IMR-90 (cell line): ENCODE measurements around the gene RUNX1. TPM values are rescaled to one million over a fixed set of nuclear protein-coding genes. Genes with fewer than 3 reads are reported as not detected.

Experiments used
- ATAC-seq: fragments of 200-7000 bp; cut with Tn5 transposase; 2 replicates; pipeline ENCODE4 v1.9.1; 2020; ENCODE audit warnings: low read depth, mild to moderate bottlenecking, moderate library complexity
- BruUV-seq: library from RNA; stranded (reverse); fragments of 400-500 nt; replicated peaks from 2 replicates; lab custom pipeline; 2021; lab: Mats Ljungman, UMichigan
- CTCF ChIA-PET: fragments of 300-600 bp; formaldehyde crosslinking; extraction: SDS; loops from one replicate; lab custom pipeline; 2021; ENCODE audit warnings: antibody characterized with exemption; lab: Yijun Ruan, JAX
- POLR2A ChIA-PET: fragments of 300-600 bp; sonication (Branson Sonifier 250); formaldehyde crosslinking; loops from one replicate; lab custom pipeline; 2022; ENCODE audit warnings: antibody characterized with exemption; ENCODE audit not compliant: unreplicated experiment; lab: Charles Lee
- DNase-seq: peaks from one replicate; pipeline ENCODE4 v3.0.0; 2013
- H2AFZ ChIP-seq: replicated peaks from 2 replicates; pipeline ENCODE3; 2013; ENCODE audit warnings: low read length, mild to moderate bottlenecking; ENCODE audit not compliant: poor library complexity
- H2AK5ac ChIP-seq: 2 replicates; pipeline ENCODE4 v1.6.1; 2013; ENCODE audit warnings: low read depth, low read length, inconsistent platforms
- H2AK9ac ChIP-seq: replicated peaks from 2 replicates; pipeline ENCODE3; 2013; ENCODE audit warnings: mild to moderate bottlenecking, low read depth, low read length, moderate library complexity; ENCODE audit not compliant: poor library complexity
- H2BK120ac ChIP-seq: 2 replicates; pipeline ENCODE4 v1.6.1; 2013; ENCODE audit warnings: low read depth, low read length, inconsistent platforms
- H2BK15ac ChIP-seq: 3 replicates; pipeline ENCODE4 v1.6.1; 2013; ENCODE audit warnings: low read depth, low read length, inconsistent platforms
- H2BK20ac ChIP-seq: 2 replicates; pipeline ENCODE4 v1.6.1; 2013; ENCODE audit warnings: low read depth, mild to moderate bottlenecking, inconsistent platforms, low read length, moderate library complexity
- H2BK5ac ChIP-seq: 2 replicates; pipeline ENCODE4 v1.6.1; 2013; ENCODE audit warnings: mild to moderate bottlenecking, low read depth, low read length, inconsistent platforms; ENCODE audit not compliant: poor library complexity, severe bottlenecking
- H3K14ac ChIP-seq: replicated peaks from 2 replicates; pipeline ENCODE4 v1.6.1; 2013; ENCODE audit warnings: low read depth, low read length, inconsistent platforms
- H3K18ac ChIP-seq: 2 replicates; pipeline ENCODE4 v1.6.1; 2013; ENCODE audit warnings: low read depth, low read length, control low read depth
- H3K23ac ChIP-seq: 2 replicates; pipeline ENCODE4 v1.6.1; 2013; ENCODE audit warnings: low read depth, low read length, inconsistent platforms
- H3K27ac ChIP-seq: 2 replicates; pipeline ENCODE4 v1.5.1; 2013; ENCODE audit warnings: mild to moderate bottlenecking, control low read depth, low read length; ENCODE audit not compliant: insufficient read depth
- H3K27me3 ChIP-seq: 2 replicates; pipeline ENCODE4 v1.6.1; 2013; ENCODE audit warnings: low read length; ENCODE audit not compliant: control insufficient read depth, insufficient read depth
- H3K36me3 ChIP-seq: 2 replicates; pipeline ENCODE4 v1.6.1; 2013; ENCODE audit warnings: low read length, mixed read lengths; ENCODE audit not compliant: control insufficient read depth, insufficient read depth
- H3K4ac ChIP-seq: 2 replicates; pipeline ENCODE4 v1.6.1; 2013; ENCODE audit warnings: low read depth, low read length, inconsistent platforms
- H3K4me1 ChIP-seq: 2 replicates; pipeline ENCODE4 v1.6.1; 2013; ENCODE audit warnings: low read length, mixed read lengths; ENCODE audit not compliant: control insufficient read depth, insufficient read depth
- H3K4me2 ChIP-seq: 2 replicates; pipeline ENCODE4 v1.6.1; 2013; ENCODE audit warnings: low read depth, mild to moderate bottlenecking, control low read depth, low read length, moderate library complexity
- H3K4me3 ChIP-seq: 2 replicates; pipeline ENCODE4 v1.5.1; 2013; ENCODE audit warnings: low read depth, mild to moderate bottlenecking, control low read depth, low read length, moderate library complexity; ENCODE audit not compliant: insufficient read depth
- H3K56ac ChIP-seq: 2 replicates; pipeline ENCODE4 v1.6.1; 2013; ENCODE audit warnings: low read length, inconsistent platforms; ENCODE audit not compliant: insufficient read depth; ENCODE audit errors: extremely low read depth
- H3K79me1 ChIP-seq, 2 experiments: 2 replicates each; pipeline ENCODE4 v1.6.1; 2013; ENCODE audit warnings: low read length in 2 of 2, inconsistent platforms in 1 of 2, low read depth in 1 of 2
- H3K9ac ChIP-seq: 2 replicates; pipeline ENCODE4 v1.6.1; 2013; ENCODE audit warnings: low read depth, low read length, control low read depth
- H3K9me1 ChIP-seq: 2 replicates; pipeline ENCODE4 v1.6.1; 2013; ENCODE audit warnings: low read length, inconsistent platforms; ENCODE audit not compliant: insufficient read depth
- H3K9me3 ChIP-seq: 2 replicates; pipeline ENCODE4 v1.6.1; 2013; ENCODE audit warnings: low read length; ENCODE audit not compliant: control insufficient read depth, insufficient read depth
- H4K20me1 ChIP-seq: 2 replicates; pipeline ENCODE4 v1.6.1; 2013; ENCODE audit warnings: low read length, inconsistent platforms; ENCODE audit not compliant: insufficient read depth
- H4K5ac ChIP-seq: 2 replicates; pipeline ENCODE4 v1.6.1; 2013; ENCODE audit warnings: mild to moderate bottlenecking, low read depth, low read length, control low read depth
- H4K8ac ChIP-seq, 2 experiments: 2 replicates each; pipeline ENCODE4 v1.6.1; 2013; ENCODE audit warnings: low read depth in 2 of 2, low read length in 2 of 2, control low read depth in 1 of 2, inconsistent platforms in 1 of 2
- H4K91ac ChIP-seq: 2 replicates; pipeline ENCODE4 v1.6.1; 2013; ENCODE audit warnings: low read depth, low read length, inconsistent platforms; ENCODE audit not compliant: insufficient read depth
- BHLHE40 ChIP-seq: fragments of 150-350 bp; IDR thresholded peaks from 2 replicates; pipeline ENCODE4 v1.6.1; 2016; ENCODE audit warnings: mild to moderate bottlenecking, low read depth, low read length
- CEBPB ChIP-seq: IDR thresholded peaks from 2 replicates; pipeline ENCODE4 v1.6.1; 2012; ENCODE audit warnings: low read depth, low read length, improper control_type of control experiment
- CHD1 ChIP-seq: IDR thresholded peaks from 2 replicates; pipeline ENCODE4 v1.6.1; 2012; ENCODE audit warnings: low read depth, low read length, improper control_type of control experiment
- FOS ChIP-seq: fragments of 150-350 bp; IDR thresholded peaks from 2 replicates; pipeline ENCODE4 v1.6.1; 2016; ENCODE audit warnings: low read depth, low read length
- MAFK ChIP-seq: IDR thresholded peaks from 2 replicates; pipeline ENCODE4 v1.6.1; 2012; ENCODE audit warnings: low read depth, low read length, improper control_type of control experiment
- MAZ ChIP-seq: IDR thresholded peaks from 2 replicates; pipeline ENCODE4 v1.6.1; 2012; ENCODE audit warnings: low read depth, mild to moderate bottlenecking, low read length, improper control_type of control experiment, moderate library complexity, borderline replicate concordance
- MXI1 ChIP-seq: IDR thresholded peaks from 2 replicates; pipeline ENCODE4 v1.6.1; 2012; ENCODE audit warnings: low read depth, mild to moderate bottlenecking, low read length, moderate library complexity, borderline replicate concordance
- NFE2L2 ChIP-seq: fragments of 150-350 bp; IDR thresholded peaks from 2 replicates; pipeline ENCODE4 v1.6.1; 2016; ENCODE audit warnings: low read depth, mild to moderate bottlenecking, low read length
- POLR2A ChIP-seq: IDR thresholded peaks from 2 replicates; pipeline ENCODE4 v1.6.1; 2012; ENCODE audit warnings: mild to moderate bottlenecking, low read depth, low read length
- RAD21 ChIP-seq: IDR thresholded peaks from 2 replicates; pipeline ENCODE4 v1.6.1; 2012; ENCODE audit warnings: low read length, improper control_type of control experiment
- RCOR1 ChIP-seq: IDR thresholded peaks from 2 replicates; pipeline ENCODE4 v1.6.1; 2012; ENCODE audit warnings: mild to moderate bottlenecking, low read length, improper control_type of control experiment; ENCODE audit not compliant: insufficient replicate concordance
- RFX5 ChIP-seq: IDR thresholded peaks from 2 replicates; pipeline ENCODE4 v1.8.0; 2012; ENCODE audit warnings: low read depth, mild to moderate bottlenecking, low read length, moderate library complexity
- SMC3 ChIP-seq: fragments of 150-350 bp; IDR thresholded peaks from 2 replicates; pipeline ENCODE4 v1.6.1; 2016; ENCODE audit warnings: low read depth, mild to moderate bottlenecking, antibody characterized with exemption, low read length, moderate library complexity
- WGBS, 2 experiments: methylation state at CpG; one replicate each; pipeline versions ENCODE4 v1.1.5 to v1.1.7; 2013; ENCODE audit warnings: missing lambda C conversion rate in 2 of 2; ENCODE audit not compliant: insufficient read length in 1 of 2; ENCODE audit errors: extremely low coverage in 2 of 2; 5-methylcytosine and 5-hydroxymethylcytosine counted together
- dilution Hi-C: fragments of 300-500 bp; cut with HindIII; formaldehyde crosslinking; loops from one replicate; pipeline ENCODE4 v1.14.3; 2018; ENCODE audit warnings: low sequenced_read_pairs; ENCODE audit not compliant: unreplicated experiment
- in situ Hi-C: fragments of 300-500 bp; cut with MboI; formaldehyde crosslinking; loops from 3 replicates; pipeline ENCODE4 v1.14.3; 2019; ENCODE audit warnings: low sequenced_read_pairs, inconsistent platforms, mixed read lengths
- intact Hi-C: fragments of 100-400 bp; cut with micrococcal nuclease; formaldehyde crosslinking; loops from 2 replicates; pipeline ENCODE4 v1.10.0; 2022
- polyA plus RNA-seq, 3 experiments: library from polyadenylated mRNA; depleted of rRNA; stranded (reverse); fragments of >200 nt; gene quantifications; 2 replicates each; pipeline ENCODE4 v1.2.3, GENCODE V29; 2012; ENCODE audit warnings: low replicate concordance in 1 of 3
- total RNA-seq: library from RNA; depleted of rRNA; stranded (reverse); fragments of >200 nt; gene quantifications from 2 replicates; pipeline ENCODE4 v1.2.3, GENCODE V29; 2012
- TF ChIP-seq, protein P1 (sequence below): fragments of 150-350 bp; IDR thresholded peaks from 2 replicates; pipeline ENCODE4 v1.6.1; 2017; ENCODE audit warnings: mild to moderate bottlenecking, antibody characterized with exemption, low read length, low read depth
- TF ChIP-seq, protein P2 (sequence below): conservative IDR thresholded peaks from 2 replicates; pipeline ENCODE4 v1.5.1; 2012; ENCODE audit warnings: mild to moderate bottlenecking, low read depth, low read length, improper control_type of control experiment
- TF ChIP-seq, protein P3 (sequence below): fragments of 150-350 bp; IDR thresholded peaks from 2 replicates; pipeline ENCODE4 v1.6.1; 2016; ENCODE audit warnings: low read depth, mild to moderate bottlenecking, low read length, moderate library complexity, borderline replicate concordance

RUNX1 gene
- total and polyA plus RNA-seq, 2 of the 4 experiments (the other 2 are of a cell fraction): 34.5 to 56.5 TPM

DNA sequence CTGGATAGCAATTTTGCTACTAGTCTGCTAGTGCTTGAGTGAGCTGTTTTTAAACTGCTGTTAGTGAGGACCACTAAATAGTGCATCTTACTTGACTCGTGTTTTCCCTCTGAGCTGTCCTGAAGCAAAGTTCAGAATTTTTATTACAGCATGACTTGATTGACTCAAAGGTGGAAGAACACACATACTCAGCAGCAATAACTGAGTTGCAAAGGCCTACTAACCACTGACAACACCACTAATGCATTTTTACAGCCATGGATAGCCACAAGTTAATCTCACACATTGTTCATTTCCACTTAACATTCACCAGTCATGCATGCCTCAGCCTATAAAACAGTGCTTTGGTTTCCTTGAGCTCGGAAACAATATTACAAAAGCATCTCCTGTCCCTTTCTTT, 148.7 kb downstream of the RUNX1 start:
- peaks cover 8% of the 10 kb centered on the region for H3K9me3 ChIP-seq
- no peaks in the 10 kb centered on the region; a peak in 1 of 4 replicates for H3K79me1 ChIP-seq
- TF ChIP-seq NFE2L2: no peak
- no peak for TF ChIP-seq MXI1
- TF ChIP-seq RFX5: no peak
- TF ChIP-seq POLR2A: no peak
- no peak for TF ChIP-seq RCOR1
- no peak for TF ChIP-seq BHLHE40
- TF ChIP-seq RAD21: no peak
- TF ChIP-seq, protein P1, sequence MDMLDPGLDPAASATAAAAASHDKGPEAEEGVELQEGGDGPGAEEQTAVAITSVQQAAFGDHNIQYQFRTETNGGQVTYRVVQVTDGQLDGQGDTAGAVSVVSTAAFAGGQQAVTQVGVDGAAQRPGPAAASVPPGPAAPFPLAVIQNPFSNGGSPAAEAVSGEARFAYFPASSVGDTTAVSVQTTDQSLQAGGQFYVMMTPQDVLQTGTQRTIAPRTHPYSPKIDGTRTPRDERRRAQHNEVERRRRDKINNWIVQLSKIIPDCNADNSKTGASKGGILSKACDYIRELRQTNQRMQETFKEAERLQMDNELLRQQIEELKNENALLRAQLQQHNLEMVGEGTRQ: no peak
- TF ChIP-seq, protein P2, sequence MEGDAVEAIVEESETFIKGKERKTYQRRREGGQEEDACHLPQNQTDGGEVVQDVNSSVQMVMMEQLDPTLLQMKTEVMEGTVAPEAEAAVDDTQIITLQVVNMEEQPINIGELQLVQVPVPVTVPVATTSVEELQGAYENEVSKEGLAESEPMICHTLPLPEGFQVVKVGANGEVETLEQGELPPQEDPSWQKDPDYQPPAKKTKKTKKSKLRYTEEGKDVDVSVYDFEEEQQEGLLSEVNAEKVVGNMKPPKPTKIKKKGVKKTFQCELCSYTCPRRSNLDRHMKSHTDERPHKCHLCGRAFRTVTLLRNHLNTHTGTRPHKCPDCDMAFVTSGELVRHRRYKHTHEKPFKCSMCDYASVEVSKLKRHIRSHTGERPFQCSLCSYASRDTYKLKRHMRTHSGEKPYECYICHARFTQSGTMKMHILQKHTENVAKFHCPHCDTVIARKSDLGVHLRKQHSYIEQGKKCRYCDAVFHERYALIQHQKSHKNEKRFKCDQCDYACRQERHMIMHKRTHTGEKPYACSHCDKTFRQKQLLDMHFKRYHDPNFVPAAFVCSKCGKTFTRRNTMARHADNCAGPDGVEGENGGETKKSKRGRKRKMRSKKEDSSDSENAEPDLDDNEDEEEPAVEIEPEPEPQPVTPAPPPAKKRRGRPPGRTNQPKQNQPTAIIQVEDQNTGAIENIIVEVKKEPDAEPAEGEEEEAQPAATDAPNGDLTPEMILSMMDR: no peak
- TF ChIP-seq, protein P3, sequence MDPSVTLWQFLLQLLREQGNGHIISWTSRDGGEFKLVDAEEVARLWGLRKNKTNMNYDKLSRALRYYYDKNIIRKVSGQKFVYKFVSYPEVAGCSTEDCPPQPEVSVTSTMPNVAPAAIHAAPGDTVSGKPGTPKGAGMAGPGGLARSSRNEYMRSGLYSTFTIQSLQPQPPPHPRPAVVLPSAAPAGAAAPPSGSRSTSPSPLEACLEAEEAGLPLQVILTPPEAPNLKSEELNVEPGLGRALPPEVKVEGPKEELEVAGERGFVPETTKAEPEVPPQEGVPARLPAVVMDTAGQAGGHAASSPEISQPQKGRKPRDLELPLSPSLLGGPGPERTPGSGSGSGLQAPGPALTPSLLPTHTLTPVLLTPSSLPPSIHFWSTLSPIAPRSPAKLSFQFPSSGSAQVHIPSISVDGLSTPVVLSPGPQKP: no peak
- TF ChIP-seq SMC3: no peak
- no peak for TF ChIP-seq FOS
- no peak for TF ChIP-seq MAFK
- TF ChIP-seq MAZ: no peak
- TF ChIP-seq CEBPB: no peak
- no peak for TF ChIP-seq CHD1
- H3K4me1 ChIP-seq: no peaks in the 10 kb centered on the region
- no peak overlapping the region for H3K56ac ChIP-seq
- no peaks in the 10 kb centered on the region for H3K36me3 ChIP-seq
- H3K14ac ChIP-seq: 0 out of 2 replicates have a peak overlapping the region, but pooled peaks have one; percentile 37
- in situ Hi-C loops: no loop called here
- no peak overlapping the region for H2AK5ac ChIP-seq
- no peak overlapping the region for H2AK9ac ChIP-seq
- ChIA-PET CTCF (no interaction called here), POLR2A (no interaction called here)
- no peak overlapping the region; the same call in 1 of the 2 replicates for H3K23ac ChIP-seq
- H3K9ac ChIP-seq: no peak overlapping the region
- H3K4me2 ChIP-seq: no peak overlapping the region
- H2AFZ ChIP-seq: no peak overlapping the region
- no peak overlapping the region for H2BK20ac ChIP-seq
- DNase-seq (no peak), ATAC-seq (no peak)
- no peaks in the 10 kb centered on the region for H3K9me1 ChIP-seq
- dilution Hi-C loops: no loop called here
- 89% methylated on average over 1 of the region's 2 CpGs; no CpG with 5 or more reads in 1 of the 2 experiments for WGBS, 2 experiments
- intact Hi-C loops: no loop called here
- H4K91ac ChIP-seq: no peak overlapping the region
- BruUV-seq: no TSS peak
- no peak overlapping the region for H4K8ac ChIP-seq
- no peak overlapping the region for H2BK120ac ChIP-seq
- no peak overlapping the region for H4K5ac ChIP-seq
- no peak overlapping the region for H2BK5ac ChIP-seq
- H3K27ac ChIP-seq: no peak overlapping the region
- H4K20me1 ChIP-seq: no peaks in the 10 kb centered on the region
- H3K27me3 ChIP-seq: no peaks in the 10 kb centered on the region
- no peak overlapping the region for H3K18ac ChIP-seq
- H3K4me3 ChIP-seq: no peak overlapping the region
- H2BK15ac ChIP-seq: no peak overlapping the region
- no peak overlapping the region for H3K4ac ChIP-seq
